K562 (cell line): ENCODE data around the gene CHAC1. TPM values are rescaled to one million over a fixed set of nuclear protein-coding genes. Genes with fewer than 3 reads are reported as not detected.

Experiments
- ATAC-seq: fragments of 200-7000 bp; cut with Tn5 transposase; 3 replicates; pipeline ENCODE4 v1.9.1; 2020; ENCODE audit warnings: moderate library complexity
- BruUV-seq: library from RNA; stranded (reverse); fragments of 400-500 nt; replicated peaks from 2 replicates; lab custom pipeline; 2021; lab: Mats Ljungman, UMichigan
- CTCF ChIA-PET: fragments of 300-600 bp; formaldehyde crosslinking; extraction: SDS; loops from one replicate; lab custom pipeline; 2021; ENCODE audit warnings: low intra/inter-chr PET ratio; lab: Yijun Ruan, JAX
- POLR2A ChIA-PET: fragments of 300-600, 350-650 bp; sonication (Branson Sonifier 250); formaldehyde crosslinking; extraction: SDS; loops from one replicate; lab custom pipeline; 2021; ENCODE audit warnings: antibody characterized with exemption, inconsistent platforms; lab: Yijun Ruan, JAX
- DNase-seq, 4 experiments: peaks; one replicate each; pipeline versions ENCODE4 v3.0.0 to v3.0.0-alpha.2; 2011 to 2018; ENCODE audit warnings: low spot score in 3 of 4, mixed read lengths in 3 of 4; ENCODE audit errors: extremely low read depth in 1 of 4
- FAIRE-seq: peaks from 2 replicates; lab custom pipeline; 2011; peaks lifted over from hg19 to GRCh38; lab: Jason Lieb, UNC
- H2AFZ ChIP-seq: 2 replicates; pipeline ENCODE4 v1.6.0; 2011; ENCODE audit warnings: low read depth, low read length, control low read depth, inconsistent platforms
- H3K27ac ChIP-seq: fragments of 200-600 bp; 3 replicates; pipeline ENCODE4 v1.8.0; 2011; ENCODE audit warnings: low read depth, mild to moderate bottlenecking, control low read depth, inconsistent platforms, low read length, moderate library complexity, mixed read lengths; ENCODE audit errors: extremely low read depth
- H3K27me3 ChIP-seq, 2 experiments: fragments of 300-600 bp in 1 of 2; 2 replicates in 1 of 2; 3 replicates in 1 of 2; pipeline versions ENCODE4 v1.6.0 to v1.8.0; 2011; ENCODE audit warnings: inconsistent platforms in 2 of 2, low read length in 2 of 2, mild to moderate bottlenecking in 1 of 2, mixed read lengths in 1 of 2, moderate library complexity in 1 of 2; ENCODE audit not compliant: control insufficient read depth in 2 of 2, insufficient read depth in 2 of 2
- H3K36me3 ChIP-seq: fragments of 300-600 bp; 3 replicates; pipeline ENCODE4 v1.8.0; 2011; ENCODE audit warnings: mild to moderate bottlenecking, low read length, inconsistent platforms; ENCODE audit not compliant: control insufficient read depth, insufficient read depth
- H3K4me1 ChIP-seq, 2 experiments: fragments of 200-600 bp in 1 of 2; replicated peaks in 1 of 2; 2 replicates in 1 of 2; 3 replicates in 1 of 2; pipeline versions ENCODE4 v1.5.1 to v1.8.0; 2011; ENCODE audit warnings: inconsistent platforms in 2 of 2, low read length in 2 of 2, mild to moderate bottlenecking in 1 of 2, mixed read lengths in 1 of 2, moderate library complexity in 1 of 2; ENCODE audit not compliant: control insufficient read depth in 2 of 2, insufficient read depth in 2 of 2
- H3K4me2 ChIP-seq: 2 replicates; pipeline ENCODE4 v1.6.1; 2011; ENCODE audit warnings: low read length, control low read depth, inconsistent platforms, mixed read lengths; ENCODE audit not compliant: insufficient read depth
- H3K4me3 ChIP-seq: fragments of 200-600 bp; sonication (generic), shearing (Covaris generic); 2 replicates; pipeline ENCODE4 v1.5.1; 2016; ENCODE audit warnings: control low read depth, inconsistent platforms
- H3K79me2 ChIP-seq: fragments of 200-600 bp; 3 replicates; pipeline ENCODE4 v1.8.0; 2011; ENCODE audit warnings: low read length, inconsistent platforms; ENCODE audit not compliant: control insufficient read depth, insufficient read depth
- H3K9ac ChIP-seq, 2 experiments: 2 replicates each; pipeline versions ENCODE4 v1.6.0 to v1.6.1; 2011; ENCODE audit warnings: low read depth in 2 of 2, low read length in 2 of 2, control low read depth in 1 of 2, inconsistent platforms in 1 of 2, mild to moderate bottlenecking in 1 of 2, mixed read lengths in 1 of 2; ENCODE audit not compliant: insufficient read depth in 1 of 2
- H3K9me1 ChIP-seq: one replicate; pipeline ENCODE4 v1.6.0; 2011; ENCODE audit warnings: inconsistent platforms, mild to moderate bottlenecking, low read length, moderate library complexity; ENCODE audit not compliant: control insufficient read depth, insufficient read depth
- H3K9me3 ChIP-seq: replicated peaks from 2 replicates; pipeline ENCODE4 v1.5.1; 2011; ENCODE audit warnings: low read depth, low read length, inconsistent platforms; ENCODE audit not compliant: control insufficient read depth, insufficient read depth
- H4K20me1 ChIP-seq: replicated peaks from 2 replicates; pipeline ENCODE4 v1.6.1; 2011; ENCODE audit warnings: low read length, inconsistent platforms, mixed read lengths; ENCODE audit not compliant: control insufficient read depth, insufficient read depth
- HCFC1 ChIP-seq: IDR thresholded peaks from 2 replicates; pipeline ENCODE4 v1.6.1; 2012; ENCODE audit warnings: low read depth, low read length, improper control_type of control experiment
- WGBS: fragments of 100-300 bp; shearing (Covaris generic); methylation state at CpG from one replicate; pipeline ENCODE4 v1.1.6; 2016; ENCODE audit warnings: low coverage, mixed read lengths; ENCODE audit not compliant: insufficient coverage; ENCODE audit errors: missing lambda C conversion rate; 5-methylcytosine and 5-hydroxymethylcytosine counted together
- in situ Hi-C: fragments of 300-500 bp; cut with MboI; formaldehyde crosslinking; loops from 4 replicates; pipeline ENCODE4 v1.15.0; 2018; ENCODE audit warnings: inconsistent platforms, mixed read lengths
- intact Hi-C: fragments of 100-400 bp; cut with micrococcal nuclease; formaldehyde crosslinking; loops from 2 replicates; pipeline ENCODE4 v1.14.2; 2022
- polyA plus RNA-seq, 8 experiments: library from polyadenylated mRNA; depleted of rRNA in 4 of 8; stranded (reverse) in 5 of 8; unstranded in 3 of 8; fragments of >200 nt; fragmentation: Nextera tagmentation in 2 of 8; fragmentation: Illumina TruSeq in 1 of 8; extraction: Ambion mirVana in 2 of 8; extraction: Trizol in 1 of 8; gene quantifications; 2 replicates each; pipeline versions ENCODE4 v1.2.1 to v1.2.3, GENCODE V29; 2011 to 2014; ENCODE audit warnings: inconsistent platforms in 1 of 8, missing spikeins in 1 of 8
- total RNA-seq, 7 experiments: library from RNA; depleted of rRNA in 6 of 7; stranded (reverse); fragments of >200 nt in 6 of 7; fragmentation: Illumina TruSeq in 2 of 7; extraction: Trizol in 2 of 7; gene quantifications; 2 replicates each; pipeline versions ENCODE4 v1.2.1 to v1.2.3, GENCODE V29; 2011 to 2021; ENCODE audit warnings: low replicate concordance in 1 of 7
- TF ChIP-seq, protein P1 (sequence below), 2 experiments: IDR thresholded peaks in 1 of 2; conservative IDR thresholded peaks in 1 of 2; 2 replicates each; pipeline ENCODE4 v1.6.1; 2016; ENCODE audit warnings: low read depth in 2 of 2, mild to moderate bottlenecking in 1 of 2, missing compliant biosample characterization in 1 of 2, missing genetic modification characterization in 1 of 2, moderate library complexity in 1 of 2

CHAC1 gene
- total and polyA plus RNA-seq, 9 of the 15 experiments (the other 6 are each of a cell fraction or from before 2014, with no cell fraction given) = 0.47 to 39.0 (median 7.5) TPM

DNA sequence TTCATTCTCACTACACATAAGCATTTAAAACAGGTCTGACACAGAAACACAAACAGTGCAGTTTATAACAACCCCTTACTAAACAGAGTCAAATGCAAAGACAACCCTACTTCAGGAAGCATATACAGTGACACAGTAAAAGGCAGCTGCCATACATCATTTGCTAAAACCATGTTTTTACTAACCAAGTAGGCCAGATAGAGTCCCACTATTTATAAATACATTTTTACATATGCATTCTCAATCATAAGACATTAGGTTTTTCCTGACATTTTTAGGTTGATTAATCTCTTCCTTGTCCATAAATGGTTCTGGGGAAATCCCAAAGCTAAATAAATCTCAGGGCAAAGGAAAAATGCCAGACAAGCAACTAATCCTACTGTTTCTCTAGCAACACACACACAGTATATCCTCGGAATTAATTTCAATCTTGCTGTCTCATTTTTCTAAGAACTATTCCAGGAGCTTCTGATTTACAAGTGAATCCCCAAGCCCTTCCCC, 39.0 kb downstream of the CHAC1 start:
- Histone ChIP-seq H3K79me2 (no peaks in the 10 kb centered on the region), H3K36me3 (peaks cover 82% of the 10 kb centered on the region), H4K20me1 (no peaks in the 10 kb centered on the region), H3K4me1 (no peaks in the 10 kb centered on the region), H3K4me2 (no peak overlapping the region), H3K9me1 (no peaks in the 10 kb centered on the region), H3K9ac (no peak overlapping the region), H3K4me3 (no peak overlapping the region), H2AFZ (no peak overlapping the region), H3K27ac (no peak overlapping the region), H3K9me3 (no peaks in the 10 kb centered on the region), H3K27me3 (no peaks in the 10 kb centered on the region)
- no TSS peak for BruUV-seq
- DNase-seq (no peak), FAIRE-seq (no peak), ATAC-seq (no peak)
- intact Hi-C loops = no loop called here
- ChIA-PET CTCF (no interaction called here), POLR2A (interaction anchor here (0.9 to 1.3 kb wide), 3 partner anchors 10 to 16 kb away, joined by 4 read pairs; no protein-coding TSS in a partner anchor)
- TF ChIP-seq, protein P1, sequence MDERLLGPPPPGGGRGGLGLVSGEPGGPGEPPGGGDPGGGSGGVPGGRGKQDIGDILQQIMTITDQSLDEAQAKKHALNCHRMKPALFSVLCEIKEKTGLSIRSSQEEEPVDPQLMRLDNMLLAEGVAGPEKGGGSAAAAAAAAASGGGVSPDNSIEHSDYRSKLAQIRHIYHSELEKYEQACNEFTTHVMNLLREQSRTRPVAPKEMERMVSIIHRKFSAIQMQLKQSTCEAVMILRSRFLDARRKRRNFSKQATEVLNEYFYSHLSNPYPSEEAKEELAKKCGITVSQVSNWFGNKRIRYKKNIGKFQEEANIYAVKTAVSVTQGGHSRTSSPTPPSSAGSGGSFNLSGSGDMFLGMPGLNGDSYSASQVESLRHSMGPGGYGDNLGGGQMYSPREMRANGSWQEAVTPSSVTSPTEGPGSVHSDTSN (CRISPR knock-in tag; IDR thresholded peaks at IDR 0.05; ENCODE audit: low read depth) = no peak
- TF ChIP-seq, protein P1 (tag; conservative IDR thresholded peaks at IDR 0.05; ENCODE audit: low read depth) = 0 out of 2 replicates have a peak, but pooled peaks have one; percentile 13
- no peak for TF ChIP-seq HCFC1
- in situ Hi-C loops = no loop called here
- 47% methylated on average over 1 of the region's 1 CpG for WGBS
